ENCODE data around the gene FSTL4.

- no peak for TF ChIP-seq CTCF (IDR thresholded peaks at IDR 0.05)
- no peak for TF ChIP-seq POLR2A (IDR thresholded peaks at IDR 0.05)
Measured at GRCh38 chr5:133362438-133362837, 249.9 kb downstream of the FSTL4 start.

All from lower leg skin (tissue), 3 donors.